GM18520 (cell line): Measurements from ENCODE around the gene DGKK.

Source experiments
- ATAC-seq: cut with Tn5 transposase; IDR thresholded peaks from one replicate; pipeline ENCODE4 v1.9.1; 2021; ENCODE audit not compliant: unreplicated experiment

Gene DGKK

DNA sequence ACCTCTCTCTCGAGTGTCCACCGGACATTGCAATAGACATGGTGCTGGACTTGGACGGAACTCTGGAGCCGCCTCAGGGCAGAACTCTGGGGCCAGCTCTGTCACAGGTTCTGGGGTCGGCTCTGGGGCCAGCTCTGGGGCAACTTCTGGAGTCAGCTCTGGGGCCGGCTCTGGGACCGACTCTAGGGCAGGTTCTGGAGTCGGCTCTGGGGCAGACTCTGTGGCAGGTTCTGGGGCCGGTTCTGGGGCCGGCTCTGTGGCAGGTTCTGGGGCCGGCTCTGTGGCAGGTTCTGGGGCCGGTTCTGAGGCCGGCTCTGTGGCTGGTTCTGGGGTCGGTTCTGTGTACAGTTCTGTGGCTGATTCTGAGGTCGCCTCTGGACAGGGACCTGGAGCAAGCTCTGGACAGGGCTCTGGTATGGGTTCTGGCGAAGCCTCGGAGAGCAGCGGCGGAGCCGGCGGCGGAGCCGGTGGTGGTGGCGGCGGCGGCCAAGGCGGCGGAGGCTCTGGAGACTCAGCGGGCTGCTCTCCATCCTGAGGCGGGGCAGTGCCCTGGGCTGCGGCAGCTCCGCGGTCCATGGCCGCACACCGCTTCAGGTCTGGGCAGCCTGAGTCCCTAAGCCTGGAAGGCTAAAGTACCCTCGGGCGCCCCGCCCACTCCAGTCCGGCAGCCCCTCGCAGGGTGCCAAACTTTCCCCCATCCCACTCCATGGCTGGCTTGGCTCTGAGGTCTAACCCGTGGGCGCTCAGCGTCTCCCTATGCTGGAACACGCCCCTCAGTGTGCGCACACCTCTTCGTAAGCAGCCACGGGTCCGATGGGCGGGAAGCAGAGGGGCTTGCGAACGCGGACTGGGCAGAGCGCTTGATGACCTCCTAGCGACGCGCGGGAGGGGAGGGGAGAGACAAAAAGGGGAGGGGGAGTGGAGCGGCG lies at the start of gene DGKK:
Gene DGKK, minus strand, starts transcription at position 723 of the 929 bp plus-strand sequence. Its CDS starts 147 bp downstream, at position 576.
- ATAC-seq: no peak

GRCh38 chrX:50514811-50515210 lies 44.2 kb upstream of the DGKK start:
- ATAC-seq: no peak

DNA sequence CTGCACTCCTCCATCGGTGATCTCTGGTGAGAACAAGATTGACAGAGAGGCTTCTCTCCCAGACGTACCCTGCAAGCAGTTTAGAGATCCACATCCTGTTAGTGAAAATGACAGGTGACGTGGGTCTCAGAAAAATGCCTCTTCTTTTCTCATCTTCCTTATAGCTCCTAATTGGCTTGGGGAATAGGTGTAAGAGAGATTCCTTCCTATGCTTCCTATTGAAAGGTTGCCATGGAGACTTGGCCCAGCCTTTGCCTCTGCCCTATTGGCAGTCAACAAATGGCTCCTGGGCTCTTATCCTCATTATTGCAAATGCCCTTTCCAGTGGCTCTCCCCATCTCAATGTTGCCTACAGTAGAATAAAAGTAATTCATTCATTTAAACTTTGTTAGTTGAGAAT lies 26.5 kb upstream of the DGKK start:
- ATAC-seq: no peak

DNA sequence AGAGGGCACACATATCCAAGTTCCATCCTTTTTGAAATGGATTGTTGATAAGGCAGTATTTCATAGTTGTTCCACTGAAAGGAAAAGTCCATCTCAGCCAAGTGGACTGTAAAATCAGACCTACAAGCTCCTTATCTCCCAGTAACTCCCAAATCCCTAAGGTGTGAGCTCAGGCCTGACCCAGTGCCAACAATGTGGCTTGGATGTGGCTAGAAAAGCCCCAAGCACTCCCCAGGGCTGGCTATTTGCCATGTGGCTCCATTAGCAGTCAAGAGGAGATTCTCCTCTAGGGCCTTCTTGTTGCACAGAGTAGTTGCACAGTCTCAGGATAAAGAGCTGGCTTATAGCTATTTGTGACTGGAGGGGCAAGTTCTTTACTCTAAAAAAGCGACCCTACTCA lies 25.0 kb upstream of the DGKK start:
- ATAC-seq: no peak

DNA sequence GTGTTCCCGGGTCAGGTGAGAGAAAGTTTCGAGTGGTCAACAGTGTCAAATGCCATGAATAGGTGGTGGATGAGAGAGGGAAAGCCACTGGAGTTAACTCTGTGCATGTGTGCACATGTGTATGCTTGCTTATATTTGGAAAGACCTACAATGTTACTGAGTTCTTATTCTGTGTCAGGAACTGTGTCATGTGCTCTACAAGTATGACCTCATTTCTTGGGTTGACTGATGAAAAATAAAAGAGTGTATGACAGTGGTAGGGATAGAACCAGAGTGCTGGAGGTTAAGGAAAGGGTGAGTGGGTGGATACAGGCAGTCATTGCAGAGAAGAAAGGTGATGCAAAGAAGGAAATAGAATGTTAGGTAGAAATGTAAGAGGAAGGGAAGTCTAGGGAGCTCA lies 22.1 kb upstream of the DGKK start:
- no peak for ATAC-seq

DNA sequence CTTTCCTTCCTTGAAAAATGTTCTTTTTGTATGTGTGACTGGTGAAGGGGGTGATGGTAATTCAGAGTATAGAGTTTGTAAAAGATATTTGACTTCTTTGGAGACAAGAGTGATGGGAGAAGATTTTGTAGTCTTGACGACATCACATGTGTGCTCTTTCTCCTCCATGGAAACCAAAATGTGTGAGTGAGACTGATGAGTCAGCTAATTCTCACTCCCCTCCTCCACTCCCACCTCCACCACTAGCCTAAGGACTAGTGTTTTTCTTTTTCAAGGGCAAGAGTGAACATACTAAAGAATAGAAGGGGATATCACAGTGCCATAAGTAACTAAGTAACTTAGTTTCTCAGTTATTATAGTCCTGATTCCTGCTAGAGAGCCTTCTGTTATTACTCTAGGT lies 14.0 kb upstream of the DGKK start:
- no peak for ATAC-seq

- ATAC-seq: no peak
Measured at GRCh38 chrX:50483283-50483682, 12.7 kb upstream of the DGKK start.

- no peak for ATAC-seq
Measured at GRCh38 chrX:50475208-50475607, 4.6 kb upstream of the DGKK start.

- ATAC-seq: no peak
Measured at GRCh38 chrX:50471390-50471789, 765 bp upstream of the DGKK start.

GRCh38 chrX:50469206-50469605 lies 1.4 kb downstream of the DGKK start:
- ATAC-seq: no peak

- ATAC-seq: no peak
Measured at GRCh38 chrX:50459615-50460014, 11.0 kb downstream of the DGKK start.

DNA sequence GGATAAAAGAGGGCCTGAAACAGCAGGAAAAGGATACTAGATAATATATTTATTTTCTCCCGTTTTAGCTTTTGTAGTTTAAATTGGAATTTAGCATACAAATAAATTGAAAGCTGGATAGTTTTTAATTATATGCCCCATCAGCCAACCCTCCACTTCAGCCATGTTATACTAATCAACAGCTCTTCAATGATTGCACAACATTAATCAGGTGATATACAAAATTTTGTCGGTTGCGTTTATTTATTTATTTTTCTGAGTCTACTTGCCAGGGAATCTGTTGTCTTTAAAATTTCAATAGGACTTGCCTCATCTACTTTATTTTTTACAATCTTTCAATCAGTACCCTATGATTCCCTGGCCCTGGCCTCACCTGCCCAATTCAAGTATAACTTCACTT lies 12.1 kb downstream of the DGKK start:
- no peak for ATAC-seq

DNA sequence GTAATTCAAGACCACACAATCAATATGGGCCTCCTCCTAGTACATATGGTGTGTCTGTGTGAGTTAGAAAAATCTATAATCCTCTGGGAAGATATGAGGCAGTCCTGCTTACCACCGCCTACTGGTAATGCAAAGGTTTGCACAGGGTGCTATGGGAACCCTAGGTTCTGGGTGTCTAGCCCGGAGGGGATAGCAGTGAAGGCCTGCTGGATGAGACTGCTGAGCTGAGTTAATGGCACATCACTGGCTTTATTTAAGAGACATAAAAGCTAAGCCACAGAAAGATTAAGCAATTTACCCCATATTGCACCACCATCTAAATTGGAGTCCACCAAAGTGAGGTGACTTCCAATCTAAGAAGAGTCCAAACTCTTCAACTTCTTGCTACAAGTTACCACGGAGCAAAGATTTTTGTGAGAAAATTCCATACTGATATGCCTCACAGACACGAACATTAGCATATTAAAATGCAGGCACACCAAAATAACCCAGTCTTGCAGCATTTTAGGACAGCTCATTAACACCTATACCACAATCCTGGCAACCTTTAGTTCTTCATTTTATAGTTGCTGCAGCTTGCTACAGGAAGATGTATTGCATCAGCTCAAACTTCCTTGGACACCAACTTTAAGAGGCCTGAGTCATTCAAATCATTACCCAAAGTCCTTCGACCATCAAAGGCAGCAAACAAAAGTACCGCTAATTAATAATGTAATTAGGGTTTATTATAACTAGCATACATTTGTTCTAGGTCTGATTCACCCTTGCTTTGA lies 13.7 kb downstream of the DGKK start:
- ATAC-seq: no peak

- ATAC-seq: no peak
Measured at GRCh38 chrX:50452782-50453181, 17.8 kb downstream of the DGKK start.

DNA sequence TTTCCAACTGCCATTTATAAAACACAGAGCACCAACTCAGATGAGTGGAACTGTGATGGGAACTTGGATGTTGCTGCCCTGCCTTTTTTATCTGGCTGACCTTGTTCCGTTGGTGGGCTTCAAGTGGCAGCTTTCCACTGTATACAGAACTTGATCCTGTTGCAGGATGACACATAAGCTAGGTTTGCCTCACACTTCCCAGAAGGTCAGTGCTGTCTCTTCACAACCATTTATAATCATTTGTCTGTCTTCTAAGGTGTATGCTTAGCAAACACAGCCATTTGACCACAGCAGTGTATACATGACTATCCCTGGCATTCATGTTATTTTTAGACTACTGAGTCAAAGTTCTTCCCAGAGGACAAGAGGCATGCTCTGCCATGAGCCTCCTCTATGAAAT lies 20.3 kb downstream of the DGKK start:
- ATAC-seq: no peak

GRCh38 chrX:50448565-50448964 lies 22.1 kb downstream of the DGKK start:
- no peak for ATAC-seq

DNA sequence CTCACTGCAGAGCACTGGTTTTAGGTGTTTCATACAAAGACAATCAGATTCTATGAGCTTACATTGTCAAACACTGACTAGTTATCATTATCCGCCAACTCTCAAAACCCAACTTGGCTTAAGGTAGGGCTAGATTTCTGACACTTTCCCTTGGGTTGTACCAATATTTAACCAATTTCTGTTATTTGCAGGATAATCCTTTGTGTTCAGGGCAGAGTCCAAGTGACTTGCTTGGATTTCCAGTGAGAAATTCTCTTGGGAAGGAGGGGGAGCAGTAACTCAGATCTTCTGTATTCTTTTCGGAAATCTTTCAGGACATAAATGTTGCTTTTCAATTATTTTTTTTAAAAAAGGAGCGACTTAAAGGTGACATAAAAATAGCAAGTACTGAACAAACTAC lies 23.1 kb downstream of the DGKK start:
- no peak for ATAC-seq

GRCh38 chrX:50442426-50443116 lies 28.1 kb downstream of the DGKK start:
- ATAC-seq: no peak

DNA sequence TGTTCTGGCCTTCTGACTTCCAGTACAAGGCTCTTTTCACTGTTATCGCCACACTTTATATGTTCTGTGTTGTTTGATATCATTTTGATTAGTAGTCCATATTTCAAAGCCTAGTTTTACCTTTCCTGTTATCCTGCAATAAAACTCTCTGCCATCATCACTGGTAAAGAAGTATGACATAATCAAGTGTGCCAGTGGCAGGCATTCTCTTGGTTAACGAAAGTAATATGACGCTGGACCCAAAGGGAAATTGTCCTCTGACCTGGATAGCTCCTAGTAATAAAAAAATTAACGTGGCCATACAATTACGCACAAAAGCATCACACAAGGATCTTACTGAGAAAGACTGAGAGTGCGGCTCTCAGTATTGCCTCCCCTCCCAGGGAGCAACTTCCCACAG lies 33.8 kb downstream of the DGKK start:
- no peak for ATAC-seq

GRCh38 chrX:50432829-50433289 lies 37.8 kb downstream of the DGKK start:
- no peak for ATAC-seq

- ATAC-seq: no peak
Measured at GRCh38 chrX:50431623-50432022, 39.0 kb downstream of the DGKK start.
